GM21529 (cell line): Measurements from ENCODE around the gene PRELP.

Experiments used
- ATAC-seq: cut with Tn5 transposase; IDR thresholded peaks from one replicate; pipeline ENCODE4 v1.9.1; 2021; ENCODE audit not compliant: unreplicated experiment

PRELP gene

GRCh38 chr1:203521074-203521794 is 45.6 kb downstream of the PRELP start:
- no peak for ATAC-seq

GRCh38 chr1:203521812-203522211 is 46.2 kb downstream of the PRELP start:
- no peak for ATAC-seq

DNA sequence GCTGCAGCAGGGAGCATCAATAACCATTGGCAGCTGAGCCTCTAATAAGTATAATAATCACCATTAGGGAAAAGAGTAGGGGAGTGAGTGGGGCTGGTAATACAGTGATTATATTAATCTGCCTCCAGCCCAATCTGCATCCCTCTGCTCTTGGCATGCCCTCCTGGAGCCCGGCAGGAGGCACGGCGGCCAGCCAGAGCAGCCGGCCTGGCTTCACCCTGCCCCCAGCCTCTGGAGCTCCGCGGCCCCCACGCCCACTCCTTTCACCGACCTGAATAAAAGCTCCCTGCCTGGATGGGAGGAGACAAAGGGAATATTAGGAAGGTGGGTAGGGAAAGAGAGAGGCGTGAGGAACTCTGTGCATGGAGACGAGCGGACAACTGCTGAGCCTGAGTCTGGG is 46.6 kb downstream of the PRELP start:
- no peak for ATAC-seq

DNA sequence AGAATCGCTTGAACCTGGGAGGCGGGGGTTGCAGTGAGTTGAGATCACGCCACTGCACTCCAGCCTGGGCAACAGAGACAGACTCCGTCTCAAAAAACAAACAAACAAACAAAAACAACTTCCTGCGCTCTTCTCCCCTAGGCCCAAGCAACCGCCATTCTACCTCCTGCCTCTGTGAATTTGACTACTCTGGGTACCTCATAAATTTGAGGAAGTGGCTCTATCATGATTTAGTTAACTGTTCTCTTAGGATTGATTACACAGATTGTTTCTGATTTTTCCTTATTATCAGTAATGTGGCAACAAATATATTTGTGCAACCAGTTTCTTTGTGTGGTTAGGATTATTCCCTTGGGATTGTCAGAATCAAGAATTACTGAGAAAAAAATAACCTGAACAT is 48.1 kb downstream of the PRELP start:
- ATAC-seq: no peak

DNA sequence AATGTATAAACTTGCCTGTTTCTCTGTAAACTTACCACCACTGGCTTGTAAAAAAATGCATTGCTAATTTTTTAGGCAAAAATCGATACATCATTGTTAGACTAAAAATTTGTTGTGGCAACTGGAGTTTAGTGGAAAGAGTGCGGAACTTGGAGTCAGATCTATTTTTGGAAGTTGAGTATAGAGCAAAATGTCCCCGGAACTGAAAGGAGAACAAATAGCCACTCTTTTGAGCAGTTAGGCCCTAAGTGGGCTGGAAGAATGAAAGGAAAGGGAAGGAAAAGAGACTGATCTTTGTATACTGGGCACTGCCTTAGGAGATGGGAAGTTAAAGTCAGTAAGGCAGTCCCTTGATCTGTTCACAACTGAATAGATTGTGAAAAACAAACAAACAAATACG is 48.5 kb downstream of the PRELP start:
- no peak for ATAC-seq

GRCh38 chr1:203524824-203525223 is 49.2 kb downstream of the PRELP start:
- no peak for ATAC-seq

DNA sequence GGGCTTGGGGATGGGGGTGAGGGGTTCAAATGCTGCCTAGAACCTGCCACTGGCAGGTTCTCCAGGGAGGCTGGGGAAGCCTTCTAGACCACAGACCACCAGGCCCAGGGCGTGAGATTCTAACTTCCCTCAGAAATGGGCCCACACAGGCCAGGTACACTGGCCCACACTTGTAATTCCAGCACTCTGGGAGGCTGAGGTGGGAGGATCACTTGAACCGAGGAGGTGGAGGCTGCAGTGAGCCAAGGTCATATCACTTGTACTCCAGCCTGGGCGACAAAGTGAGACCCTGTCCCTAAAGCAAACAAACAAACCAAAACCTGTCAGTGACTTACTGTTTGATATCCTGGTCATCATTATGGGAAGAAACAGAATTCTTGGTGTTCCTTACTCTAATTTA is 50.1 kb downstream of the PRELP start:
- ATAC-seq: no peak

DNA sequence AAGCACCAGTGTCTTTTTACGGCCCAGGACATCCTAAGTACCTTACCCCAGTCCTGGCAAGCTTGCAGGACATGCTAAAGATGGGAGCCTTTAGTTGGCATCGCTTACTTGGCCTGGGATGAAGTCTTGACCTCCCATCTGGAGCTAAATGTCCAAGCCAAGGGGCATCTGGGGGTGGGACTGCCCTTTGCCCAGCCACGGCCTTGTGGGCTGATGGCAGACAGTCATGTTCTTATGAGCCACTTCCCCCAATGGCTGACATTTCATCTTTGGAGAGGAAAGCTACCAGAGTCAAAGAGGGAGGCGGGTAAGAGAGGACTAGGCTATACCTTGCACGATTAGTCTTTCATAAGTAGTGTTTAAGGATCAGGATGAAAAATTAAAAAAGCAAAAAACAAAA is 50.5 kb downstream of the PRELP start:
- no peak for ATAC-seq

- ATAC-seq: no peak
Measured at GRCh38 chr1:203526572-203526971, 51.0 kb downstream of the PRELP start.

DNA sequence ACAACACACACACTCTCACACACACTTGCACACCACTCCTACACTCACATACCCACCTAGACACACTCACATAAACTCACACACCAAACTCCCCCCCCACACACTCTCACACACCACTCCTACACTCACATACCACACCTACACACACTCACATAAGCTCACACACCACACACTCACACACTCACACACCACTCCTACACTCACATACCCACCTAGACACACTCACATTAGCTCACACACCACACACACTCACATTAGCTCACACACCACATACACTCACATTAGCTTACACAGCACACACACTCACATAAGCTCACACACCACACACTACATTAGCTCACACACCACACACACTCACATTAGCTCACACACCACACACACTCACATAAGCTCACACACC is 51.4 kb downstream of the PRELP start:
- ATAC-seq: no peak

DNA sequence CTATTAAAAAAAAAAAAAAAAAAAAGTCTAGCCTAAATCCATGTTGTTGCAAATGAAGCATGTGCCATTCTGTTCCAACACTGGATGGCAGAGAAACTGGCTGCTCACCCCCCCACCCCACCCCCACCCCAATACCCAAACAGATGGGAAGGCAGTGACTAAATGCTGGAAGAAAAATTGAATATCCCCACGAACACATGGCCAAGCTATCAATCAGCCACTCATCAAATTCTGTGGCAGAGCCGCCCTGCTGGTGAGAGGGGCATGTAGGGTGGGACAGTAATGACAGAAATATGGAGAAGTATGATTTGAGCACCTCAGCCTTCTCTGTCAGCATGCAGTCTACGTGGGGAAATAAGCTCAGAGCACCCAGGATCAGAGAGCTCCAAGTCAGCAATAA is 52.5 kb downstream of the PRELP start:
- ATAC-seq: no peak

DNA sequence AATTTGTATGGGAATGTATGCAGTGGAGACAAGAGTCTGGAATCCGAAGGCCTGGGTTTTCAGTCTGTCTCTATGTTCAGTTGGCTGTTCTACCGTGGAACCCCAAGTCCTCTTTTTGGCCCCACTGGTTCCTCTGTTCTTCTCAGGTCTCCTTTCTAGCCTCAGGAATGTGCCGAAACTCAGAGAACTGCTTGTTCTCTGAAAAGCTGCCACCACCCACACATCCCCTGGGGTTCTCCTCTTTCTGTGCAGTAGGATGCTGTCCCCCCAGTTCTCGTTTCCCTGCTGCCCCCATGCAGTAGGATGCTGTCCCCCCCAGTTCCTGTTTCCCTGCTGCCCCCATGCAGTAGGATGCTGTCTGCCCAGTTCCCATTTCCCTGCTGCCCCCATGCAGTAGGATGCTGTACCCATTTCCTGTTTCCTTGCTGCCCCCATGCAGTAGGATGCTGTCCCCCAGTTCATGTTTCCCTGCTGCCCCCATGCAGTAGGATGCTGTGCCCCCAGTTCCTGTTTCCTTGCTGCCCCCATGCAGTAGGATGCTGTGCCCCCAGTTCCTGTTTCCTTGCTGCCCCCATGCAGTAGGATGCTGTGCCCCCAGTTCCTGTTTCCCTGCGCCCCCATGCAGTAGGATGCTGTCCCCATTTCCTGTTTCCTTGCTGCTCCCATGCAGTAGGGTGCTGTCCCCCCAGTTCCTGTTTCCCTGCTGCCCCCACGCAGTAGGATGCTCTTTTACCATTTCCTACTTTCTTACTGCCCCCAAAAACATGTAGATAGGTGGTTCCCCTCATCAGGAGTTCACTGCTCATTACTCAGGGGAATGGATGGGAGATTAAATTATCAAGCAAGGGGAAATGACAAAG is 53.6 kb downstream of the PRELP start:
- ATAC-seq: no peak

GRCh38 chr1:203531063-203531462 is 55.5 kb downstream of the PRELP start:
- ATAC-seq: no peak

- ATAC-seq: no peak
Measured at GRCh38 chr1:203534012-203534411, 58.4 kb downstream of the PRELP start.

DNA sequence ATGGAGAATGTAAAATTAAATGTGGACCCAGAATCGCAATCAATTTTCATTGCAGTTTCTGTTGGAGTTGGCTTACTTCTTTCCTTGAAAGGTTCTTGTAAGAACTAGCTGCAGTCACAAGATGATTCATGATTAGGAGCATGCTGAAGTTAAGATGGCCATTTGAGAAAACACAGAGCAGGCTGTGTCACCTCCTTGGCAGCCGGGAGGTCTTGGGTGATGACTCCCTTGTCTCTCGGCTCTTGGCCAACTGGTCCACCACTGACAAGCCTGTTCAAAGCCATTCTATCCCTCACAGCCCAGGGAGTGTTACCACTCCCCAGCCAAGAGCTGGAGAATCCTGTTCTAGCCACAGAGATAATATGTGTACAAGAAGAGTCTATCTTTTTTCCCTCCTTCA is 58.9 kb downstream of the PRELP start:
- no peak for ATAC-seq

GRCh38 chr1:203536575-203536974 is 61.0 kb downstream of the PRELP start:
- ATAC-seq: no peak

DNA sequence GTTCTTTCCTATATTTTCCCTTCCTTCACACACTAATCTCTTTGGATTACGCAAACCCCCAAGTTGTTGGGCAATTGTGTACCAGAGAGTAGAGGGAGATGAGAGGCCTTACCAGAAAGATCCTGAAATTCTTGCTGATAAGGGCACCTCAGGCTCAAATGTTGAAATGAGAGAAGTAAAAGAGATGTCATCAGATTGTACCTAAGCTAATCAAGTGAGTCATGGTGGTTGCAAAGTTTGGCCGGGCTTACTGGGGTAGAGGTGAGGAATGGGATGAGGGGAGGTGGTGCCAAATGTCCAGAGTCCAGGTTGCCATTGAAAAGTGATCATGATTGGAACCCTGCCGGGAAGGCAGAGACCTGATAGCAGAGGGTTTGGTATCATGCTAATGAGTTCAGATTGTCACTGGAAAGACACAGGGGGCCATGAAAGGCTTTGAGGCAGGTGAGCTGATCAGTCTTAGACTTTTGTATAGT is 61.4 kb downstream of the PRELP start:
- no peak for ATAC-seq

- ATAC-seq: no peak
Measured at GRCh38 chr1:203537806-203538464, 62.3 kb downstream of the PRELP start.

- ATAC-seq: no peak
Measured at GRCh38 chr1:203538726-203539125, 63.1 kb downstream of the PRELP start.

DNA sequence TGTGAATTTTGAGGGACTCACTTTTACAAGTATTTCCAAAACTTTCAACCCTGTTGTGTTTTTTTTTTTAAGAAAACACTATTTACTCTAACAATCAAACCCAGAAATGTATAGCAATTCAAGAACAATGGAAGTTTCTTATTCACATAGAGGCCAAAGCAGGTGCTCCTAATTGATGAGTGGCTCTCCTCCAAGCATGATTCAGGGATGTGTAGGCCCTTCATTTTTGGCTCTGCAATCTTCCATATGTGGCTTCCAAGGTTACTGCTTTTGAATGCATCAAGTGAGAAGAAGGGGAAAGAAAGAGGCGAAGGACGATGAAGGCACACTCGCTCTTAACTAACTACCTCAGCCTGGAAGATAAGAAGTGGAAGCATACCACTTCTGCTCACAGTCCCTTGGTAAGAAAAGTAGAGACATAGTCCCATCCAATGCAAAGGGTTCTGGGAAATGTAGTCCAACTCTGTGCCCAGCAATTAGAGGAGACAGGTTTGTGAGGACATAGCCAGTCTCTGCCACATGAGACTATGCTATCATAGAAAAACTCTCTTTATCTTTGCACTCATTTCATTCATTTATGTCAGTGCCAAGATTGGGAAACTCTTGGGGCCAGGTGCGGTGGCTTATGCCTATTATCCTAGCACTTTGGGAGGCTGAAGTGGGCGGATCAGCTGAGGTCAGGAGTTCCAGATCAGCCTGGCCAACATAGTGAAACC is 64.4 kb downstream of the PRELP start:
- ATAC-seq: no peak
